Neural cell (in vitro differentiated cells): ENCODE data around the gene HMGCR. TPM values are rescaled to one million over a fixed set of nuclear protein-coding genes. Genes with fewer than 3 reads are reported as not detected.

Source experiments
- H2AFZ ChIP-seq: fragments of 200-600, 300-800 bp; sonication (generic), shearing (Covaris generic); 2 replicates; pipeline ENCODE4 v1.6.0; 2014; ENCODE audit warnings: low read depth, mild to moderate bottlenecking, antibody characterized with exemption, low read length, moderate library complexity
- H3F3A ChIP-seq: fragments of 200-600 bp; shearing (Covaris generic); 2 replicates; pipeline ENCODE4 v1.6.1; 2016; ENCODE audit warnings: mild to moderate bottlenecking, moderate library complexity, mixed read lengths, antibody characterized with exemption, low read length; ENCODE audit not compliant: insufficient read depth, poor library complexity, severe bottlenecking
- H3K27ac ChIP-seq: fragments of 200-600, 300-800 bp; sonication (generic), shearing (Covaris generic); 2 replicates; pipeline ENCODE4 v1.5.1; 2014; ENCODE audit warnings: mild to moderate bottlenecking, low read length, moderate library complexity
- H3K27me3 ChIP-seq: fragments of 300-800, 200-600 bp; sonication (generic), shearing (Covaris generic); 2 replicates; pipeline ENCODE4 v1.6.0; 2014; ENCODE audit warnings: mild to moderate bottlenecking, low read depth, low read length, moderate library complexity; ENCODE audit not compliant: insufficient read depth
- H3K36me3 ChIP-seq: fragments of 300-800, 200-600 bp; sonication (generic), shearing (Covaris generic); 2 replicates; pipeline ENCODE4 v1.5.1; 2014; ENCODE audit warnings: mild to moderate bottlenecking, antibody characterized with exemption, low read length, moderate library complexity; ENCODE audit not compliant: insufficient read depth
- H3K4me2 ChIP-seq: fragments of 300-800, 200-600 bp; sonication (generic), shearing (Covaris generic); 2 replicates; pipeline ENCODE4 v1.6.0; 2014; ENCODE audit warnings: mild to moderate bottlenecking, low read length
- H3K4me3 ChIP-seq: fragments of 300-800, 200-600 bp; sonication (generic), shearing (Covaris generic); 2 replicates; pipeline ENCODE4 v1.5.1; 2014; ENCODE audit warnings: mild to moderate bottlenecking, low read length, moderate library complexity
- H3K79me2 ChIP-seq: fragments of 200-600 bp; shearing (Covaris generic); replicated peaks from 2 replicates; pipeline ENCODE4 v1.6.0; 2014; ENCODE audit warnings: mild to moderate bottlenecking, low read length, moderate library complexity; ENCODE audit not compliant: insufficient read depth
- H3K9ac ChIP-seq: fragments of 300-800, 200-600 bp; sonication (generic), shearing (Covaris generic); 2 replicates; pipeline ENCODE4 v1.6.1; 2016; ENCODE audit warnings: mild to moderate bottlenecking, low read length, mixed read lengths
- H3K9me2 ChIP-seq: fragments of 200-600 bp; shearing (Covaris generic); 2 replicates; pipeline ENCODE4 v1.6.1; 2016; ENCODE audit warnings: mild to moderate bottlenecking, low read length, mixed read lengths; ENCODE audit not compliant: insufficient read depth
- H3K9me3 ChIP-seq: fragments of 200-600, 300-800 bp; sonication (generic), shearing (Covaris generic); 2 replicates; pipeline ENCODE4 v1.6.1; 2016; ENCODE audit warnings: mild to moderate bottlenecking, mixed run types, low read length, moderate library complexity, mixed read lengths
- H4K20me1 ChIP-seq: fragments of 200-600 bp; shearing (Covaris generic); 2 replicates; pipeline ENCODE4 v1.6.1; 2016; ENCODE audit warnings: mild to moderate bottlenecking, mixed run types; ENCODE audit not compliant: insufficient read depth
- CTCF ChIP-seq: fragments of 450-650 bp; IDR thresholded peaks from 2 replicates; pipeline ENCODE4 v1.5.1; 2014; ENCODE audit warnings: antibody characterized with exemption, mild to moderate bottlenecking, moderate library complexity; ENCODE audit not compliant: poor library complexity, severe bottlenecking
- EP300 ChIP-seq: fragments of 450-650 bp; conservative IDR thresholded peaks from 2 replicates; pipeline ENCODE4 v1.6.1; 2014; ENCODE audit warnings: antibody characterized with exemption, mild to moderate bottlenecking, moderate library complexity; ENCODE audit not compliant: poor library complexity, severe bottlenecking
- EZH2 ChIP-seq: fragments of 200-600, 300-800 bp; shearing (Covaris generic), sonication (generic); IDR thresholded peaks from 2 replicates; pipeline ENCODE4 v1.6.1; 2014; ENCODE audit warnings: antibody characterized with exemption, low read length, borderline replicate concordance, mild to moderate bottlenecking; ENCODE audit not compliant: insufficient read depth, poor library complexity, severe bottlenecking
- MXI1 ChIP-seq: fragments of 450-650 bp; conservative IDR thresholded peaks from 2 replicates; pipeline ENCODE4 v1.6.1; 2014; ENCODE audit warnings: antibody characterized with exemption, mild to moderate bottlenecking; ENCODE audit not compliant: poor library complexity, severe bottlenecking
- POLR2AphosphoS5 ChIP-seq: IDR thresholded peaks from 2 replicates; pipeline ENCODE4 v1.6.1; 2012
- RAD21 ChIP-seq: fragments of 450-650 bp; conservative IDR thresholded peaks from 2 replicates; pipeline ENCODE4 v1.6.1; 2014; ENCODE audit warnings: antibody characterized with exemption, mild to moderate bottlenecking, moderate library complexity
- REST ChIP-seq: IDR thresholded peaks from 2 replicates; pipeline ENCODE4 v1.6.1; 2012; ENCODE audit warnings: borderline replicate concordance
- SMC3 ChIP-seq: fragments of 450-650 bp; conservative IDR thresholded peaks from 2 replicates; pipeline ENCODE4 v1.6.1; 2014; ENCODE audit warnings: antibody characterized with exemption, mild to moderate bottlenecking, moderate library complexity; ENCODE audit not compliant: poor library complexity
- TAF1 ChIP-seq: IDR thresholded peaks from 2 replicates; pipeline ENCODE4 v1.6.1; 2012; ENCODE audit warnings: low read depth
- polyA plus RNA-seq: library from polyadenylated mRNA; depleted of rRNA; stranded (reverse); fragments of >200 nt; gene quantifications from 2 replicates; pipeline ENCODE4 v1.2.3, GENCODE V29; 2014

Gene HMGCR
- polyA plus RNA-seq, 1 donor from 2014 or later = 293 TPM

- Histone ChIP-seq H3K9me3 (no peaks in the 10 kb centered on the region), H3K9ac (no peak overlapping the region), H3K9me2 (no peaks in the 10 kb centered on the region), H3K4me2 (no peak overlapping the region), H3K27me3 (no peaks in the 10 kb centered on the region), H3K79me2 (no peaks in the 10 kb centered on the region), H3K27ac (no peak overlapping the region), H3F3A (peaks cover 3% of the 10 kb centered on the region), H4K20me1 (no peaks in the 10 kb centered on the region), H2AFZ (no peak overlapping the region), H3K4me3 (no peak overlapping the region), H3K36me3 (peaks cover 25% of the 10 kb centered on the region)
- TF ChIP-seq CTCF (no peak), EP300 (no peak), MXI1 (no peak)
Observed at GRCh38 chr5:75363111-75363510, 26.1 kb downstream of the HMGCR start.

- peak; percentile 49 for TF ChIP-seq POLR2AphosphoS5
- TF ChIP-seq SMC3 = no peak
- Histone ChIP-seq H3F3A (peaks cover 3% of the 10 kb centered on the region), H3K9me2 (no peaks in the 10 kb centered on the region), H2AFZ (no peak overlapping the region), H3K4me2 (no peak overlapping the region), H3K79me2 (no peaks in the 10 kb centered on the region), H4K20me1 (no peaks in the 10 kb centered on the region), H3K4me3 (no peak overlapping the region), H3K36me3 (peaks cover 17% of the 10 kb centered on the region), H3K27me3 (no peaks in the 10 kb centered on the region), H3K9ac (no peak overlapping the region), H3K27ac (no peak overlapping the region), H3K9me3 (no peaks in the 10 kb centered on the region)
Observed at GRCh38 chr5:75363726-75364495, 26.9 kb downstream of the HMGCR start.

GRCh38 chr5:75364571-75365280, 27.7 kb downstream of the HMGCR start:
- Histone ChIP-seq H3K4me3 (no peak overlapping the region), H3K9me2 (no peaks in the 10 kb centered on the region), H3K4me2 (no peak overlapping the region), H3K36me3 (peaks cover 10% of the 10 kb centered on the region), H3F3A (peaks cover 3% of the 10 kb centered on the region), H3K9me3 (no peaks in the 10 kb centered on the region), H4K20me1 (no peaks in the 10 kb centered on the region), H3K79me2 (no peaks in the 10 kb centered on the region), H3K9ac (no peak overlapping the region), H2AFZ (no peak overlapping the region), H3K27ac (no peak overlapping the region), H3K27me3 (no peaks in the 10 kb centered on the region)
- TF ChIP-seq CTCF (no peak), TAF1 (no peak), MXI1 (no peak), SMC3 (no peak), POLR2AphosphoS5 (no peak), REST (no peak), EP300 (no peak), RAD21 (no peak), EZH2 (no peak)
